GM08714 (cell line): ENCODE results near the gene CPD.

ENCODE experiments used
- H3K4me3 ChIP-seq: fragments of 200-500 bp; sonication (Bioruptor generic); 2 replicates; pipeline ENCODE4 v1.5.1; 2014; ENCODE audit warnings: mild to moderate bottlenecking, low read length, inconsistent platforms
- ZNF274 ChIP-seq: IDR thresholded peaks from 2 replicates; pipeline ENCODE4 v1.6.1; 2012; ENCODE audit warnings: mild to moderate bottlenecking, low read depth, low read length

CPD gene

DNA sequence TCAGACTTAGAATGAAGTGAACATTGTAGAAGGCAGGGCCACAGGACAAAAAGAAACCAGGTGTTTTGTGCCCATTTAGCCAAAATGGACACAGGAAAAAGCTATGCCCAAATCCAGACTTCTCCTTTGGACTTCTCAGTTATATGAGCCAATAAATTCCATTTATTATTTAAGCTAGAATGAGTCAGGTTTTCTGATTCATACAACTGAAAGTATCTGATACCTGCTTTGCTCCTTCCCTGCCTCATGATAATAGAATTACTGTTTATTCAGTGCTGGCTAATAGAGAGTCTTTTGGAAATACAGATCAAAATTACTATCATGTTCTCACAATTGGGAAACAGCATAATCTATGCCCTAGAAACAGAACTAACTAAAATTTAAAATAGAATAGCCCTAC lies 8.7 kb upstream of the CPD start:
- no peak for TF ChIP-seq ZNF274
- no peak overlapping the region for H3K4me3 ChIP-seq

DNA sequence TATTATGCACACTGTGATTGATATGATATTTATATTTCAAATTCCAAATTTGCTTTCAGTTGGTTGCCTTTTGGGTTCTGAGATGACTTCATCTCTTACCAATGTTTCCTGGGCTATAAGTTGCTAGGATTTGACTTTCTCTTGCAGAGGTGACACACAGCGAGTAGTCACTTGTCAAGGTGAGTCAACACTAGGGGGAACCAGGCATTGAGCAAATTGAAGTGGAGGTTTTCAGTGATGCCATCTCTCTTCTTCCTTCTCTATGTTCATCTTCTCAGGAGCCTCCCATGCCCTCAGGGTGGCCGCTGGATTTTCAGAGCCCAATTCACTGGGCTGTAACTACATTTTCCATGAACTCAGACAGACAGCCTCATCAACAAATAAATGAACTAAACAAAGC lies 6.0 kb upstream of the CPD start:
- TF ChIP-seq ZNF274, result no peak
- no peak overlapping the region for H3K4me3 ChIP-seq

DNA sequence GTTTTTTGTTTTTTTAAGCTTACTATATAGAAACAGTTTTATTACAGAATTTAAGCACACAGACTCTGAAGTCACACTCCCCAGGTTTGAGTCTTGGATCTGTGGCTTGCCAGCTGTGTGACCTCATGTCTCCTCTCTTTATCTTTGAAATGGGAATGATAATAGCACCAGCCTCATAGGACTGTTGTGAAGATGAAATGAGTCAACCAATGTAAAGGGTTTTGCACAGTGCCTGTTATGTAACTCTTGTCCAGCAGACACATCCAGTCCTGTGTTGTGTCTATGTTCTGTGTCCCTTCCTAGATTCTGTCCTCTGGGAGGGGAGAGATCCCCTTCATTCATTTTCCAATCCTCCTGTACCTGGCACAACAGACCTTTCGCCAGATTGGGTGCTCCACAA lies 3.1 kb upstream of the CPD start:
- no peak overlapping the region for H3K4me3 ChIP-seq

DNA sequence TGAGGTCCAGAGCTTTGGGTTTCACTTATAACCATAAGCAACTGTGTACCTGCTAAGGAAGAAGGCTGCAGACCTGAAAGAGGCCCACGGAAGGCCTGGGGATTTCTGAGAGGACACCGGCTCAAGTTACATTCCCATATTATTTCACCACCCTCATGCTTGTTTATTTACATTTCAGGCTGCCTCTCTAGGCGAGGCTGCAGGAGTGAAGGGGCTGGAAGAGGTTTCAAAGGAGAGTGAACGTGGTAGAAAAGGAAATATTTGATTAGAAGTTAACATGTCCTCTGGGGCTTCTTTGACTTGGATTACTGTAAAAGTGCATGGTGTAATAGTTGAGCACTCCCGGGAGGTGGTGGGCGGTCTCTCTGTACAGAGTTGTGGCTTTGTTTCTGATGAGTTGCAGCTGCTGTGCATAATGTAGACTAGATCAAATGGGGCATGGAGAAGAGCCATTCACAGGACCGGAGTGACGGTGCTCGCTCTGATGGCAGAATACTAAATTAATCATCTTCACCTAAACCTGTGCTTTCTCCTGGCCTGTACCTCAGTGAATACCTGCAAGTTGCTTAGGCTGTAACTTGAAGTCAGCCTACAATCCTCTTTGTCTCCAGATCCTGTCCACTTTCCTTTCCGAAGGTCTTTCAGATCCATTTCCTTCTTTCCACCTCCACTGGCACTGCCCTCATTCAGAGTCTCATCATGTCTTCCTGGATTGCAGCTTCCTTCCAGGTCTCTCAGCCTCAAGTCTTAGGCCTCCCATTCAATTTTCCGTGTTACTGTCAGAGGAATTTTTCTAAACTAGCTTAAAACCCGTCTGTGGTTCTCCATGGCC lies 1.9 kb upstream of the CPD start:
- no peak for TF ChIP-seq ZNF274
- H3K4me3 ChIP-seq, result no peak overlapping the region

More for the DNA sequence above, 3.1 kb upstream of the CPD start:
- no peak for TF ChIP-seq ZNF274

DNA sequence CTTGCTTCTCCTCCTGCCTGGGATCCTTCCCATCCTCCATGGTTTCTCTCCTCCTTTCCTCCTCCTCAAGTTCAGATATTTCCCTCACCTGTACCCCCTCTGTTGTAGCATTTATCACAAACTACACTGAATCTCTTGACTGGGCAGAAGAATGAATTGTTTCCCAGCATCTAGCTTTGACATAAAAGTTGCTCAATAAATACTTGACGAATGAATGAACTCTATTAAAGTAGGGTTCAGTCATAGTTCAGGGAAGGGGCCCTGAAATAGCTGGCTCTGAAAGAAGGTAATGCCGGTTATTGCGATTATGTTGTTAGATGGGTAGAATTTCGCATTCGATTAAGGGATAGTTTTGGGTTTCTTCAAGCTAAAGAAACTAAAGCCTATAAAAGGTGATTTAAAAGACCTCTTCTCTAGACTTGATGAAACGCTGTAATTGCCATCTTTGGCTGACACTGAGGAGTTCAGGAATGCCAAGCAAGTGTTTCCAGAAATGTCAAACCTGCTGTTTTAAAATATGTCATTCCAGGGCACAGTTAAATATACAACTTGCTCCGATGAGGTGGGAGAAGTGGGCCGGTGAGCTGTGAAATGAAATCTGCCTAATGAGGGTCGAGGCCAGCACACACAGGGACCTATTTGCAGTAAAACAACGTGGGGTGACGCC lies 1.0 kb upstream of the CPD start:
- TF ChIP-seq ZNF274, result no peak
- peak overlapping the region; percentile 61; the same call in 1 of the 2 replicates for H3K4me3 ChIP-seq

GRCh38 chr17:30378241-30378824 lies 394 bp upstream of the CPD start:
- TF ChIP-seq ZNF274, result no peak
- H3K4me3 ChIP-seq, result peak overlapping the region; percentile 61; the same call in 1 of the 2 replicates

DNA sequence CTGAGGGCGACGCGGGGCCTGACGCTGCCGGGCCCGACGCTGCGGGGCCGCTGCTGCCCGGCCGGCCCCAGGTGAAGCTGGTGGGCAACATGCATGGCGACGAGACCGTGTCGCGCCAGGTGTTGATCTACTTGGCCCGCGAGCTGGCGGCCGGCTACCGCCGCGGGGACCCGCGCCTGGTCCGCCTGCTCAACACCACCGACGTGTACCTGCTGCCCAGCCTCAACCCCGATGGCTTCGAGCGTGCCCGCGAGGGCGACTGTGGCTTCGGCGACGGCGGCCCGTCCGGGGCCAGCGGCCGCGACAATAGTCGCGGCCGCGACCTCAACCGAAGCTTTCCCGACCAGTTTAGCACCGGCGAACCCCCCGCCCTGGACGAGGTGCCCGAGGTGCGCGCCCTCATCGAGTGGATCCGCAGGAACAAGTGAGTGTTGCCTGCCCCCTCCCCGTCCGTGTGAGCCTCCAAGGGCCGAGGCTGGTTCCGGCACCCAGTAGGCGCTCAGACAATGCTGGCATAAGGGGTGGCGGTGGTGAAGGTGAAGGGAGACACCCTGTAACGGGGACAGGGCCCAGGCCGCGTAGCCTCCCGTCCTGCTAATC lies 676 bp downstream of the CPD start:
- peak overlapping the region; percentile 76 for H3K4me3 ChIP-seq

DNA sequence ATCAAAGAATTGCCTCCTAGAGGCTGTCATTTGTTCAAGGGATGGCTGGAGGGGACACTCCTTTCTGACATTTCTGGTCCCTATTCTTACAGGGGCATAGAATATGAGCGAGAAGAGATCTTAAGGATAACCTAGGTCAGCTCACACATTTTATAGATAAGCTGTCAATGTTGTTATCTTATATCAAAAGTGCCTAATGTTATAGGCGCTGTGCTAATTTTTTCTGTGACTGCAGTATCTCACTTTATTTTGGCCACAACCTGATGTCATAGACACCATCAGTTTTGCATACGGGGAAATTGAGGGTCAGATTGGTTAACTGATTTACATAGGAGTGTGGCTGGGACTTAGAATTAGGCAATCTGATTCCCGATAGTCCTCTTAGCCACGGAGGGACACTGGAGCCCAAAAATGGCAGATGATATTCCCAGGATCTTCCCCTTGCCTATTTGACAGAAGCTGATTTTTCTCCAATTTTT lies 1.2 kb downstream of the CPD start:
- TF ChIP-seq ZNF274, result no peak
- H3K4me3 ChIP-seq, result peak overlapping the region; percentile 76

More for the DNA sequence above, 676 bp downstream of the CPD start:
- no peak for TF ChIP-seq ZNF274

- TF ChIP-seq ZNF274, result no peak
- H3K4me3 ChIP-seq, result peak overlapping the region; percentile 76
Measured at GRCh38 chr17:30380643-30381339, 2.1 kb downstream of the CPD start.

DNA sequence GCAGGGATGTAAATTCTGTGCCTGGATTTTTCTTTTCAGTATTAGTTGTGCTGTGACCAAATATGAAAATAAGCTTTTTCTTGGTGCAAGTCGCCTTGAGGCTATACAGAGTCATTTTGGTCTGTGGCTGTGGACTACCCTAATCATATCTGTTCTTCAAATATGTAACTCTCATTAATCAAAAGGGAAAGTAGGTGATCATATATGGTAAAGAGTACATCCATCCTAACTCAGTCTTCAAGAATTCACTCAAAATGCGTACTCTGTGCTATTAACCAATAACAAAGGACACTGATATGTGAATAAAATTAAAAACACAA lies 2.6 kb downstream of the CPD start:
- TF ChIP-seq ZNF274, result no peak
- peak overlapping the region; percentile 76; the same call in 1 of the 2 replicates for H3K4me3 ChIP-seq

- H3K4me3 ChIP-seq, result no peak overlapping the region; the same call in 1 of the 2 replicates
- TF ChIP-seq ZNF274, result no peak
Measured at GRCh38 chr17:30382345-30382744, 3.6 kb downstream of the CPD start.

DNA sequence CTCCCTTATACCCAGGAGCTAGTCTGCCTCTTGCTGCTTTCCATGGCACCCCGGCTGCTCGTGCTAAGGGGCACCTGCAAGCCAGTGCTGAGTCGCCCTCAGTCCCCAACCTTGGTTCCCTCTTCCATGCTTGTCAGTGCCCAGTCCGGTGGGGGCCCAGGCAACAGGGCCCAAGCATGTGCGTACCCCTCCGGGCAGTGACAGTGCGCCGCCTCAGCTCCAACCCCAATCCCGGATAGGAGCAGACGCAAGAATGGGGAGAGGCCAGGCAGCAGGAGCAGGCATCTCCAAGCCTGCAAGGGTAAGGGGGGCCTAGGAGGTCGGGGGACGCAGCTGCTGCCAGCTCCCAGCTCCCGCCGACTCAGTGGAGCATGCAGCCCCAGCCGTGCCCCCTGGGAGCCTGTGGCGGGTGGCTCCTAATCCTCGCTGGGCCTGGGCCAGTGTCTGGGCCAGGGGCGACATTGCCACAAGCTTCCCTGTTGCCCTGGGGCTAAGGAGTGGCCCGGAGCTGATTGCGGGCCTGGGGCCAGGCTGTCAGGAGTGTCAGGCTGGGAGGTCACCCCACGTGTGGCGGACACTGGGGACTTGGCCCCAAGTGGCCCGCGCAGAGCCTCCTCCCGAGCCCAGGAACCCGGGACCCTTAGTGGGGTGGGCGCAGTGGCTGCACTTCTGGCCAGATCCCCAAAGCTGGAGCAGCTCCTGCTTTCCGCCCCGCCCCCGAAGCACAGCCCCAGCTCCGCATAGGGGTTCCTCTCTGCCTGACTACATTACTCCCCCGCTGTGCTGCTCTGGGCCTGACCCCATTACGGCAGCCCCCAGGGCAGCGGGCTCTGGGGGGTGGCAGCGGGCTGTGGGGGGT lies 9.8 kb downstream of the CPD start:
- no peak for TF ChIP-seq ZNF274
- H3K4me3 ChIP-seq, result no peak overlapping the region

DNA sequence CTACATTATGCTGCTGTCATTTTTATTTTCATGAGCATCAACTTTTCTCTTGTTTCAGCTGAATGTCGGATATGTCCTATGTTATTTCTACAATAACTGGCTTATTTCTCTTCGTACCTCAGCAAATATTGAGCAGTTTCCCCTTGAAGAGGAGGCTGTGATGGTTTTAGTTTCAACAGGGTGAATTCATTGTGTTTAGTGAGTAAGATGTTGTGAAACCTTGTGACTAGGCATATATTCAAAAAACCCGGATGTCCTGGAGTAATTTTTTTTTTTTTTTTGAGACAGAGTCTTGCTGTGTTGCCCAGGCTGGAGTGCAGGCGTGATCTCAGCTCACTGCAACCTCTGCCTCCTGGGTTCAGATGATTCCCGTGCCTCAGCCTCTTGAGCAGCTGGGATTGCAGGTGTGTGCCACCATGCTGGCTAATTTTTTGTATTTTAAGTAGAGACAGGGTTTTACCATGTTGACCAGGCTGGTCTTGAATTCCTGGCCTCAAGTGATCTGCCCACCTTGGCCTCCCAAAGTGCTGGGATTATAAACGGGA lies 11.1 kb downstream of the CPD start:
- H3K4me3 ChIP-seq, result no peak overlapping the region
- no peak for TF ChIP-seq ZNF274
